ENCODE results near the gene SERINC5.
"Not testable (repeated sequence)": the region's sequence is repeated elsewhere in the genome, so short reads cannot be mapped to it uniquely, and the experiment has no call there.

SERINC5 gene

DNA sequence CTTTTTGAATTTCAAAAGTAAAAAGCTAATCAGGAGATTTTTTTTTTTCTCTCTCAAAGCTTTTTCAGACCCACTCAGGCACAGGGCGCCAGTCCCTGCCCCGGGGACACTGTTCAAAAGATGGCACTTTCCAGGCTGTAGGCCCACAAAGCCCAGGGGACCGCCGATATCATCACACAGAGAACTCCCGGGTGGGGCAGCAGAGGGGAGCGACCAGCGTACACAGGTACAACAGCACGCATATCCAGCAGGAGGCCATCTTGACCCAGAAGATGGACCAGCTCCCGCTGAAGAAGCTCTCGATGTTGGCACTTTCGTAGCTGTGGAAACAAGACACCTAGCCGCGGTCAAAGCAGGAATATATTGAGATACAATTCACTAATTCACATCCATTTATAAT is 112.4 kb downstream of the SERINC5 start:
- in situ Hi-C loops (cut with MboI; ENCODE audit: low sequenced_read_pairs) = no loop called here

DNA sequence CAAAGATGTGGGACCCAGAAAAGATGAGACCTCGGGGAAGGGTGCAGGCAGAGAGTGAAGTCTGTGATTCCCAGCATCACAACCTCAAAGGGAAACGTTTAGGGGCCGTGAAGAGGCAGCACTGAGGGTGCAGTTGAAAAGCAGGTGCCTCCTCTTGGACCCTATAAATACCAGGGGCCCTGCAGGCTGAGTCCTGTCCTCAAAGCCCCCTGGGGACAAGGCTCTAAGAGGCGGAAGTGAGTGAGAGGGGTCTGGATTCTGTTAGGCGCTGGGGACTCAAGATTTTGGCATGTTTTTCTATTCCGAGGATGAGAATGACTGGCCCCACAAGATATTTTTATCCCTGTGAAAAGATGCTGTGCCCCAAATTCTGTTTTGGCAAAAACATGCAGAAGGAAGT is 112.9 kb downstream of the SERINC5 start:
- in situ Hi-C loops (cut with MboI; ENCODE audit: low sequenced_read_pairs) = no loop called here

DNA sequence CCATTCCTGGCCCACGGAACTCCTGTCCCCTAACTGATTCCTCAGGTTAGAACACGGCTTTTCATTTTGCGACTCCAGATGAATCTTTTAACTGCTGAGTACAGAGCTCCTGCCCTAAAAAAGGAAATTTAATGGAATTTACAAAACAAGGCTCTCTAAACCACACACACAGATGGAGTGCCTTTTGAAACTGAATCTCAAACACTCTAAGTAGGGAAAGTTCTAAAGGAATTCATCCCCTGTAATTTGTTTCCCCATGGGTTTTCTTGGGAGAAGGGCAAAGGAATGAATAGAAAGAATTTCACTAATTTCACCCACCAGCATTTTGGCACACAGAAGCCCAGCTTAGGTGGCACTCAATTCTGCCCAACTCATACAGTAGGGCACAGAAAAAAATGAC is 114.2 kb downstream of the SERINC5 start:
- in situ Hi-C loops (cut with MboI; ENCODE audit: low sequenced_read_pairs) = no loop called here

DNA sequence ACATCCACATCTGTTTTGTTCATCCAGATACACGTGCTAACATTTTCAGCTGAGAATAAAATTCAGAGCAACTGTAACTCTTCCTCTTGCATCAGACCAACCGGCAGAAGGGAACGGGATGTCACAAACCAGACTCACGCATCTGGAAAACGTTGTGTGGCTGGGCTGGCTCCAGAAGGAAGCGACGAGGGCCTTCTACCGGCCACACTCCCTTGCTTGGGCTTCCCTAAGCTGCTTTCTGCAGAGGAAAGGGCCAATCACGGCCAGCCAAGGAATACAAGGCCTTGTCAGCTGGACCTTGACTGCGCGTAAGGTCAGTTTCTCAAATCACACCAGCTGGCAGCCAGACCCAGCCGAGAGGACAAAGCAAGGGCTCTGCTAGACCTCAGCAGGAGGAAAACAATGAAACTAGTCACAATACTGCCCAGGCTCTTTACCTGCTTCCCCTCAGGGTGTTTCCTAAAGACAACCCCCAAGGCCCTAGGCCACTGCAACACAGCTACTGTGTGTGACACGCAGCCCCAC is 114.6 kb downstream of the SERINC5 start:
- in situ Hi-C loops (cut with MboI; ENCODE audit: low sequenced_read_pairs) = no loop called here

DNA sequence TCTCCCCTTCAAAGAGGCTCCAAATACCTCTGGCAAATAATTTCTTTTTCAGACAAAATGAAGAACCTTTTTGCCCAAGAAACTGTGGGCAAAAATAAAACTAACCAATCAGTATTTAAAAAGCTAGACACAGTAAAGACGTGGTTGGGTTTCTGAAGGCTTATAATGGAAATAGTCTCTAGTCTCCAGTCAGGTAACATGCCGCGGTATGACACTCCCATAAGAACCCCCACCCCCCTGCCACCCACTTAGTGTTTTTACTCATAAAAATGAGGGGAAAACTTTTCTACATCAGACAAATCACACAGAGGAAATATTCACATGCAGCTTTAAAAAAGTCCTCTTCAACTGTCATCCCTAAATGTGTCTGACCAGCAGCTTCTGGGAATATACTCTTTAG is 115.4 kb downstream of the SERINC5 start:
- in situ Hi-C loops (cut with MboI; ENCODE audit: low sequenced_read_pairs) = no loop called here

DNA sequence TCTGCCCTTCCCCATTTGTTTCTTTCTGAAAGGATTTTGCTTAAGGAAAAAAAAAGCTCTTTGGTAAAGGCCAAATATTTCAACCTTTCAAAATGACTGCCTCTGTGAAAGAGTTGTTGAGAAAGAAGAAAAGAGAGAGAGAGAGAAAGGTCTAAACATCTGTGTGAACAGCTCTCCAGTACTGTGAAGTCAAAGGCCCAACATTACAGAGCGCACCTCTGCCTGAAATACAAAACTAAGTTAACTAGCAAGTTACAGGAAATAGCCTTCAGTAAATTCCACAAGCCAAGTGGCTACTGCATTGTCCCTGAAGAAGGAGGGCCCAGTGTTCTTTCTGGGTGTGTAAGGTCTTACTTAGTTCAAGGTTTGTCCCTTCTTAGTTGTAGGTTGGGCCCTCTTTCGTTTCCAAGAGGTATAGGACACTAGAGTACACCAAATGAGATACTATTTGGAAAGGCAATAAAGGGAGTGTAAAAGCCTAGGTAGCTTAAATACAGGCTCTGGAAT is 116.3 kb downstream of the SERINC5 start:
- in situ Hi-C loops (cut with MboI; ENCODE audit: low sequenced_read_pairs) = no loop called here

DNA sequence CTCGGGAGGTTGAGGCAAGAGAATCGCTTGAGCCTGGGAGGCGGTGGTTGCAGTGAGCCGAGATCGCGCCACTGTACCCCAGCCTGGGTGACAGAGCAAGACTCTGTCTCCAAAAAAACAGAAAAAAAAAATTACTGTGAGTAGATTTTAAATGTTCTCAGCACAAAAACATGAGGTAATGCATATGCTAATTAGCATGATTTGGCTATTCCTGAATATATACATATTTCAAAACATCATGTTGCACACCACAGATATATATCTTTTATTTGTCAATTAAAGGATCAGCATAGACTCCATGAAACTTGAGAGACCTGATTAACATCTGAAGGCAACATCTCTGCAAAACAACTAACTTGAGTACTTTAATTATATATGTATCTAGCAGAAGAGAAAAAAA is 117.4 kb downstream of the SERINC5 start:
- in situ Hi-C loops (cut with MboI; ENCODE audit: low sequenced_read_pairs) = no loop called here

DNA sequence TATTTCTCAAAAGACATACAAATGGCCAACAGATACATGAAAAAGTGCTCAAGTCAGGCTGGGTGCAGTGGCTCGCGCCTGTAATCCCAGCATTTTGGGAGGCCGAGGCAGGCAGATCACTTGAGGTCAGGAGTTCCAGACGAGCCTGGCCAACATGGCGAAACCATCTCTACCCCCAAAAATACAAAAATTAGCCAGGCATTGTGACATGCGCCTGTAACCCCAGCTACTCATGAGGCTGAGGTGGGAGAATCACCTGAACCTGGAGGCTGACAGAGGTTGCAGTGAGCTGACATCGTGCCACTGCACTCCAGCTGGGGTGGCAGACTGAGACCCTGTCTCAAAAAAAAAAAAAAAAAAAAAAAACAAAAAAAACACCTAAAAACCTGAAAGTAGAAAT is 119.0 kb downstream of the SERINC5 start:
- in situ Hi-C loops (cut with MboI; ENCODE audit: low sequenced_read_pairs) = not testable (repeated sequence)

DNA sequence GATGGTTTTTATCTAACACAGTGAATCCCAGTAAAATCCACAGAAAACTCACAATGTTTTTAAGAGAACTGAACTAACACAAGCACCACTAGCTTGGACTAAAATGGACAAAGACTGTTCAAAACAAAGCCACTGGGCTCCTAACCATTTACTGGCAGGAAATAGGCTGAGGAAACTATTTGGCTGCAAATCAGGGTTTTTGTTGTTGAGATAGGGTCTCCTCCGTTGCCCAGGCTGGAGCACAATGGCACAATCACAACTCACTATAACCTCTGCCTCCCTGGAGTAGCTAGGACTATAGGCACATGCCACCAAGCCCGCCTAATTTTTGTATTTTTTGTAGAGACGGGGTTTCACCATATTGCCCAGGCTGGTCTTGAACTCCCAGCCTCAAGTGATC is 121.0 kb downstream of the SERINC5 start:
- in situ Hi-C loops (cut with MboI; ENCODE audit: low sequenced_read_pairs) = no loop called here

DNA sequence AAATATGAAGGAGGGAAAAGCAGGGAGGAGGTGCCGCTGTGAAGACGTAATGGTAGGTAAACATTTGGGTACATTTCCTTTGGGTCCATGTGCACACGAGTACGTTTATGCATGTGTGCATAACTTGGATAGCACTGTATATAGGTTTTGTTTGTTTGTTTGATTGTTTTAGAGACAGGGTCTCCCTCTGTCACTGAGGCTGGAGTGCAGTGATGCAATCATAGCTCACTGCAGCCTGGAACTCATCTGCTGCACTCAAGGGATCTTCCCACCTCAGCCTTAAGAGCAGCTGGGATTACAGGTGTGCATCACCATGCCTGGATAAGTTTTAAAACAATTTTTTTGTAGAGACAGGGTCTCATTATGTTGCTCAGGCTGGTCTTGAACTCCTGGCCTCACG is 126.7 kb downstream of the SERINC5 start:
- in situ Hi-C loops (cut with MboI; ENCODE audit: low sequenced_read_pairs) = no loop called here

DNA sequence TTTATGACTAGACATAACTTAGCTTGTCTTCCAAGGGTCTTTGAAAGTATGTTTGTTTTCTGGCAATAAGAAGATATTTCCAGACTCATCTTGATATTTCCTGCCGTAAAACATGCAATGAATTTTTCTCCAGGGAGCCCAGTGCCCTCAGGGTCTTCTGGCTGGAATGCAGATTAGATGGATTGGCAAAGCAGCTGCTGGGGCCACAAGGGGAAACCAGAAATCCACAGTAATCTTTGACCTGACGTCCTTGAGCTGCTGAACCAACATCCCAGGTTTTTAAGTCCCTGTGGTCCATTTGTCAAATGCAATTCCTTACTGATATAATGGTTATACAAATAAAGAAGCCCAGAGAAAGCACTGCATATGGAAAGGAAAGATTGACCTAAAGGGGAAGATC is 127.7 kb downstream of the SERINC5 start:
- in situ Hi-C loops (cut with MboI; ENCODE audit: low sequenced_read_pairs) = no loop called here

DNA sequence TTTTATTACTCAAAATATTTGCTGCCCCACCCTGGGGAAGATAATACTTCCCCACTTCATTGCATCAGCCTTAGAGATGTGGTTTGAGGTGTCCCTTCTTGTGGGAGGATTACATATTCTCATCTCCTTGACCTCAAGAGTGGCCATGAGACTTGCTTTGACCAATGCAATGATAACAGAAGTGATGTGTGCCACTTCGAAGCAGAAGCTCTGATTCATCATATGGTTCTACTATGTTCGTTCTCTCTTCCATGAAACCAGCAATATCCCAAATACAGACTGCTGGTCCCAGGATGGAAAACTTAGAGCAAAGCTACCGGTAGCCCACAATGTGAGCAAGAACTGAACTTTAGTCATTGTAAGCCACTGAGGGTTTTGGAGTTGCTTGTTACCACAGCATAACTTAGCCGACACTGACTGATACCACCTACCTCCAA is 128.7 kb downstream of the SERINC5 start:
- in situ Hi-C loops (cut with MboI; ENCODE audit: low sequenced_read_pairs) = no loop called here

DNA sequence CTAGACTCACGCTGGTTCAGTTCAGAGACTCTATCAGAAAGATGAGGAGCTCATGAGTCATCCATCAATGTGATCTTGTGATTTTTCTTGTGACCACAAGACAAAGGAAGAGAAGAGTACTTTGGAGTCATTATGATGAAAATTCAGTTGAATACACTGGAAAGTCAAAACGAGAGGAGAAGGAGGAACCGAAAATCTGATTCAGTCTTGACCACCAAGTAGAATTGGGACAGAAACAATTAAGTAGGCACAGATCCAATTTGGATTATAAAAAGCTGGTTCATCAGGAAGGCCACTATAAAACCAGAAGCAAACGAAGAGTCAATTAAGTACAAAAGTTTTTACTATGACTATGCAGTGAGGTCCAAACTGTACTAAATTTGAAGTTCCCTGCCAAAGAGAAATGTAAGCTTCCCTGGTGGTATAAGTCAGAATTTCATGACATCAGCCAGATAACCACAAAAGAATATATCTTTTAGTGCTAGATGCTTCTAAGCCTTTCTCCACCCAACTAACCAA is 129.8 kb downstream of the SERINC5 start:
- in situ Hi-C loops (cut with MboI; ENCODE audit: low sequenced_read_pairs) = no loop called here

DNA sequence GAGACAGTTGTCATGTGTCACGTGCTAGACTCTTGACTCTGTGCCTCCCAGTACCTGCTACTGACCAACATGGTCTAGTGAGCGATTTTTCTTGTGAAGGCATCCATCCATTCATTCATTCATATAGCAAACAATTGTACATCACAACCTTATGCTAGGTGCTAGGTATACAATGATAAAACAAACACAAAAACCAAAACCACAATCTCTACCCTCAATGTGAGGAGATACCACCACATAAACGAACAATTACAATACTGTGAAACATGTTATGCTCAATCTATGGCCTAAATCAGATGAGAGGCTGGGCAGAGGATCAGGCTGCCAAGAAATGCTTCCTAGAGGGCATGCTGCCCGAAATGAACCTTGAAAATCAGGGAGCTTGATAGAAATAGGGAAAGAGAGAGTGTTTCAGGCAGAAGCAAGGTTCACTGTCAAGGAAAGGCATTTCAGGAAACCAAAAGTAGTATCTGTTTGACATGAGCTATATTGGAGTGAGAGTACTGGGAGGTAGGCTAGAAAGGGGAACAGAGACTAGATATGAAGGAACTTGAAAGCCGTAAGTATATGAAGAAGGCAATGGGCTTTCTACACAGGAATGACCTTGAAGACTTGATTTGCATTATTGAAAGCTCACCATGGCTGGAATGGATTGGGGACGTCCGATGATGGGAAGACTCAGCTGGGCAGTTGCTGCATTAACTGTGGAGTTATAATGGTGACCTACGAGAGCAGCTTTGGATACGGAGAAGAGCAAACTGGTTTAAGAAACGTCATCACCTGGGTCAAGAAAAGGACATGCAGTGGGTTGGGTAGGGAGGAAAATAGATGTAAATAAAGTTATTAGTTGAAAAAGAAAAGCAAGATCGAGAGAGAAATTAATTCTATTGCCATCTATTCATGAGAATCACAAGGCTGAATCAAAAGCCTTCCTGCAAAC is 130.6 kb downstream of the SERINC5 start:
- in situ Hi-C loops (cut with MboI; ENCODE audit: low sequenced_read_pairs) = no loop called here

DNA sequence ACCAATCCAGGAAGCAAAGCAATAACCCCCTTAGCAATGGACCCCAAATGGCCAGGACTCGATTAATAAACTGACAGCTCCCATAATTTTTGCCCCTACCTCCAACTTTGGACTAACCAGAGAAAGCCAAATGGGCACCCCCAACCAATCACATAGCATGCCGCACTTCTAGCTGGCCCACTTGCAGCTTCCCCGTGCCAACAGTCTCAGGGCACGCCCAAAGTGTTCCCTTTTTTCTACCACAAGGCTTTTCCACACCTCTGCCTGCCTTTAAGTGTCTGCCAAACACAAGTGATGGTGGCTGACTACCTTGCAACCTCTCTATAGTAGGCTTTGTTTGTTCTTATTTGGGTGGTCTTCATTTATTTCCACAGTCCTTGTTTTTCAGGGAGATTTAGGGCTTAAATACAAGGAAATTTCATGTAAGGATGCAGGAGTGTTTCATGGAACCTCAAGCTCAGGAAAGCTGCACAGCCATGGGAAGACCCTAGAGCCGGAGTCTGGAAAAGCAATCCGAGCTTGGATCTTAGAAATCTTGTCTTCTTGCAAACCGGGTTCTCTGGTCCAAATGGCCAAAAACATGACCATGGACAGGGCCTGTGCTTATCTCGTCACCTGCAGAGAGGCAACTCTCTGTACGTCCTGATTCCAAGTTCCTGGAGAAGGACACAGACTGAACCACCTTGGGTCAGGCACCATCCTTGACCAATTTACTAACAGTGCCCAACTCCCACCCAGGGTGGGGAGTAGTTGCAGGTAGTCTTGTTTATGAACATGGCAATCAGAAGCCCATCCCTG is 131.5 kb downstream of the SERINC5 start:
- in situ Hi-C loops (cut with MboI; ENCODE audit: low sequenced_read_pairs) = no loop called here

DNA sequence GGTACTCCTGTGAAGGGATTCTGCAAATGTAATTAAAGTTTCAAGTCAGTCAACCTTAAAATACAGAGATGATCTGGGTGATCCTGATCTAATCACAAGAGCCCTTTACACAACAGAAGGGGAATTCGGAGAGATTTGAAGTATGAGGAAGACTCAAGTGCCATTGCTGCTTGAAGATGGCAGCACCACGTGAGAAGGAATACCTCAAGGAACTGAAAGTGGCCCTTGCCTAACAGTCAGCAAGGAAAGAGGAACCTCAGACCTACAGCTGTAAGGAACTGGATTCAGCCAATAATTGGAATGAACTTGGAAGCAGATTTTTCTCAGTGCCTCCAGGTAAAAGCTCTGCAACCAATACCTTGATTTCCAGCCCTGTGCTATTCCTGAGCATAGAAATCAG is 133.3 kb downstream of the SERINC5 start:
- in situ Hi-C loops (cut with MboI; ENCODE audit: low sequenced_read_pairs) = no loop called here

DNA sequence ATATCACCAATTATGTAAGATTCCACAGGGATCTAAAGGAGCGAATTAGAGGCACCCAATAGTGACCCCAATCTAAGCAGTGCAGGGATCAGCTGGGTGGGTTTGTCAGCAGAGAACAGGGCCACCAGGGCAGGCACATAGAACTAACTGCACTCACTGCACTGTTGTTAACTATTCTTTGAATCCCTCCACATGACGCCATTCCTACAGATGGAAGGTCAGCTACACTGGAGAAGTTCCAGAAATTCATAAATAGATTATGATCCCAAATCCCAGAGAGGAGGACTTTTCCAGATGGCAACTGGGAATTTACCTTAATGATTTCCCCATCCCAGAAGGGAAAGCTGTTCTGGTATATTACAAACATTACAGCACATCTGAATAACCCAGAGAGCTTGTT is 136.5 kb downstream of the SERINC5 start:
- in situ Hi-C loops (cut with MboI; ENCODE audit: low sequenced_read_pairs) = no loop called here

DNA sequence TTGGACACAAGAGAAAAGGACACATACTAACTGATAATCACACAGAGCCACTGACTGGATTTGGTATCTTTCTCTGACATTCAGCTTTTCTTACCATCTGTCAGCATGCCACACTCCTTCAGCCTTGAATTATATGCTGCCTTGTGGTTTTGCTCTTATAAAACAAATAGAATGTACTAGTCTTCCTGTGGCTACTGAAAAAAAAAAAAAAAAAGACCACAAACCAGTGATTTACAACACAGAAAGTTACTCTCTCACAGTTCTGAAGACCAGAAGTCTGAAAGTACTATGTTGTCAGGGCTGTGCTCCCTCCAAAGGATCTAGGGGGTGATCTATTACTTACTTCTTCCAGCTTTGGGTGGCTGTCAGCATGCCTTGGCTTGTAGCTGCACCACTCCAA is 138.4 kb downstream of the SERINC5 start:
- in situ Hi-C loops (cut with MboI; ENCODE audit: low sequenced_read_pairs) = no loop called here

DNA sequence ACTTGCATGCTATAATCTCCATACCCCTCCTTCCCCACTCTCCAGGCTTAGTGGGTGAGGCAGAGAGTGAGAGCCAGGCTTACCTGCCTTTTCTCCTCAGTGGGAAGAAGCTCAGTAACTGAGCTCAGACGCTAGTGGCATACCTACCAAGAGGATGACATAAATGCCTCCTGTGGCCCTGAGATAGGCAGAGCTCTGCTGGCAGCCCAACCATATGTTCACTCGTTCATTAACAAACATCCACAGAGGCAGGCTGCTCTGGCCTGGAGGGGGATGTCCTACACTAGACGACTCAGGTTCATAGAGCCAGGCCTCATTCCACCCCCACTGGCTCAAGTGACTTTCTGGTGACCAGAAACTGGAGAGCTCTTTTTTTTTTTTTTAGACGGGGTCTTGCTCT is 139.4 kb downstream of the SERINC5 start:
- in situ Hi-C loops (cut with MboI; ENCODE audit: low sequenced_read_pairs) = no loop called here

DNA sequence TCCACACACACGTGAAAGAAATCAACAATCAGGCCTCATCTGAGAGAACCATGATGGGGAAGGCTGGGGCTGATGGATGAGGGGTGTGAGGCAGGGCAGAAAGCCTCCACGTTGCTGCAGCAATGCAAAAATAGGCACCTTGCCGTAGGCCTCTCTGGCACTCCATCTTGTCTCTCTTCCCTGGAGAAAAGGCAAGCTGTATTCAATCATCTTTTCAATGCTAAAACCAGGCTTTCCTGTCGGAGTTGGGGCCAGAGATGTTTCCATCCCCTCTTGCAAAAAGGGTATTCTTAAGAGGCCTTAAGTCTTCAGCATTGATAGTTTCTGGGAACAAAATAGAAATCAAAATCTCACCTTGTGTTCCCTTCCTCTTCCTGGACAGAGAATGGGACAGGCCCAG is 139.8 kb downstream of the SERINC5 start:
- in situ Hi-C loops (cut with MboI; ENCODE audit: low sequenced_read_pairs) = no loop called here

DNA sequence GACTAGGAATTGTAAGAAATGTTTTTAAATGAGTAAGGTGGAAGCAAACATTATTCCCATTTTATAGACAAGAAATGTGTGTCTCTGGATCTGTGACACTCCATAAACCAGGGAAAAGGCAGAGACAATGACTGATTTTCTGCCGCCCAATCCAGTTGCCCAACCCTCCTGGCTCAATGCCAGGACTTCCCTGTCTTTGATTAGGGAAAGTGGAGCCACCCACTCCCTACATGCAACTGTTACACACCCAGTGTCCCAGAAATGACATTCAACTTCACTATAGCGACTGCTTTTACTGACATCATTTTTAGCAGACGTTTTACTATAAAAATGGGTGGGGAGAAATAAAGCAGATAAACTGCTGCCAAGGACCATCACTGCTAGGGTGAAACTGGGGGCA is 141.0 kb downstream of the SERINC5 start:
- in situ Hi-C loops (cut with MboI; ENCODE audit: low sequenced_read_pairs) = no loop called here
